ENCODE data around the gene MZB1. TPM values are rescaled to one million over a fixed set of nuclear protein-coding genes. Genes with fewer than 3 reads are reported as not detected.

MZB1 gene
- total and polyA plus RNA-seq, 2 of the 13 experiments (the other 11 are each of a cell fraction or from before 2014, with no cell fraction given): 0.31 to 0.40 TPM

- TF ChIP-seq MEIS2 (CRISPR knock-in tag; IDR thresholded peaks at IDR 0.05): 0 out of 2 replicates have a peak, but pooled peaks have one; percentile 38
- no peak for TF ChIP-seq RNF219 (CRISPR knock-in tag; IDR thresholded peaks at IDR 0.05)
- no peak for TF ChIP-seq ARID2 (CRISPR knock-in tag; IDR thresholded peaks at IDR 0.05; ENCODE audit: borderline replicate concordance)
- no peak for TF ChIP-seq FOXK2 (IDR thresholded peaks at IDR 0.05)
- TF ChIP-seq POLR2AphosphoS5 (IDR thresholded peaks at IDR 0.05; ENCODE audit: low read depth, low read length): peak; percentile 25; the same call in 1 of the 2 replicates
- TF ChIP-seq TCF12 (IDR thresholded peaks at IDR 0.05): no peak
- TF ChIP-seq TCF12 (CRISPR knock-in tag; IDR thresholded peaks at IDR 0.05): no peak
- TF ChIP-seq ZNF281 (CRISPR knock-in tag; IDR thresholded peaks at IDR 0.05; ENCODE audit: borderline replicate concordance): 0 out of 2 replicates have a peak, but pooled peaks have one; percentile 24
- no peak for TF ChIP-seq ZNF713 (CRISPR knock-in tag; IDR thresholded peaks at IDR 0.05)
- TF ChIP-seq ETV5 (CRISPR knock-in tag; IDR thresholded peaks at IDR 0.05; ENCODE audit: borderline replicate concordance): peak; percentile 56; the same call in 1 of the 2 replicates
- TF ChIP-seq TMF1 (CRISPR knock-in tag; IDR thresholded peaks at IDR 0.05; ENCODE audit: low read depth): no peak
- no peak for TF ChIP-seq ZNF275 (CRISPR knock-in tag; IDR thresholded peaks at IDR 0.05; ENCODE audit: borderline replicate concordance)
- TF ChIP-seq FOXP1 (IDR thresholded peaks at IDR 0.05): no peak
- TF ChIP-seq FOXP1 (CRISPR knock-in tag; IDR thresholded peaks at IDR 0.05): no peak
- no peak for TF ChIP-seq ATF7 (IDR thresholded peaks at IDR 0.05)
- no peak for TF ChIP-seq ATF7 (CRISPR knock-in tag; IDR thresholded peaks at IDR 0.05)
- TF ChIP-seq CCDC6 (CRISPR knock-in tag; IDR thresholded peaks at IDR 0.05): no peak
- TF ChIP-seq ZC3H4 (CRISPR knock-in tag; IDR thresholded peaks at IDR 0.05; ENCODE audit: borderline replicate concordance): no peak
- no peak for TF ChIP-seq GPN1 (CRISPR knock-in tag; IDR thresholded peaks at IDR 0.05; ENCODE audit: borderline replicate concordance)
- peak; percentile 83 for TF ChIP-seq HNF4A (CRISPR knock-in tag; IDR thresholded peaks at IDR 0.05)
- TF ChIP-seq GMEB2 (CRISPR knock-in tag; IDR thresholded peaks at IDR 0.05; ENCODE audit: low read depth): no peak
- no peak; the same call in 1 of the 2 replicates for TF ChIP-seq ZFP90 (CRISPR knock-in tag; IDR thresholded peaks at IDR 0.05; ENCODE audit: borderline replicate concordance)
- TF ChIP-seq CEBPB (IDR thresholded peaks at IDR 0.05; ENCODE audit: borderline replicate concordance, low read depth, low read length): no peak
- TF ChIP-seq NR0B2 (CRISPR knock-in tag; IDR thresholded peaks at IDR 0.05): no peak
These were observed 1.4 kb downstream of the MZB1 start (continued) for GRCh38 chr5:139388198-139388821.
